Measurements from ENCODE around the gene TEX28.

TEX28 gene

GRCh38 chrX:154325541-154325940 is 30.6 kb upstream of the TEX28 start:
- no peak overlapping the region for H3K4me3 ChIP-seq (ENCODE audit: severe bottlenecking)
- no peak for DNase-seq (ENCODE audit: low spot score)
- no peak overlapping the region for H3K27ac ChIP-seq (ENCODE audit: poor library complexity, severe bottlenecking)
- H3K27me3 ChIP-seq (ENCODE audit: insufficient read depth, poor library complexity, severe bottlenecking): no peaks in the 10 kb centered on the region
- no peaks in the 10 kb centered on the region for H3K36me3 ChIP-seq (ENCODE audit: low read depth)
- no peak for ATAC-seq (ENCODE audit: low read depth)
- H3K4me1 ChIP-seq (ENCODE audit: insufficient read depth, poor library complexity, severe bottlenecking): no peaks in the 10 kb centered on the region
- no peak for TF ChIP-seq CTCF (IDR thresholded peaks at IDR 0.05; ENCODE audit: poor library complexity, severe bottlenecking)
- no peaks in the 10 kb centered on the region for H3K9me3 ChIP-seq (ENCODE audit: severe bottlenecking)

GRCh38 chrX:154323537-154323936 is 28.6 kb upstream of the TEX28 start:
- Histone ChIP-seq H3K9me3 (ENCODE audit: severe bottlenecking) (no peaks in the 10 kb centered on the region), H3K36me3 (ENCODE audit: low read depth) (no peaks in the 10 kb centered on the region), H3K27ac (ENCODE audit: poor library complexity, severe bottlenecking) (no peak overlapping the region), H3K27me3 (ENCODE audit: insufficient read depth, poor library complexity, severe bottlenecking) (no peaks in the 10 kb centered on the region), H3K4me1 (ENCODE audit: insufficient read depth, poor library complexity, severe bottlenecking) (no peaks in the 10 kb centered on the region), H3K4me3 (ENCODE audit: severe bottlenecking) (no peak overlapping the region)
- no peak for ATAC-seq (ENCODE audit: low read depth)
- no peak for DNase-seq (ENCODE audit: low spot score)
- TF ChIP-seq CTCF (IDR thresholded peaks at IDR 0.05; ENCODE audit: poor library complexity, severe bottlenecking): no peak

- Histone ChIP-seq H3K27me3 (ENCODE audit: insufficient read depth, poor library complexity, severe bottlenecking) (no peaks in the 10 kb centered on the region), H3K27ac (ENCODE audit: poor library complexity, severe bottlenecking) (no peak overlapping the region), H3K4me3 (ENCODE audit: severe bottlenecking) (no peak overlapping the region), H3K9me3 (ENCODE audit: severe bottlenecking) (no peaks in the 10 kb centered on the region), H3K4me1 (ENCODE audit: insufficient read depth, poor library complexity, severe bottlenecking) (no peaks in the 10 kb centered on the region), H3K36me3 (ENCODE audit: low read depth) (no peaks in the 10 kb centered on the region)
- TF ChIP-seq CTCF (IDR thresholded peaks at IDR 0.05; ENCODE audit: poor library complexity, severe bottlenecking): no peak
- ATAC-seq (ENCODE audit: low read depth): no peak
- DNase-seq (ENCODE audit: low spot score): no peak
These were observed 28.0 kb upstream of the TEX28 start for GRCh38 chrX:154322890-154323289.

GRCh38 chrX:154321594-154321993 is 26.7 kb upstream of the TEX28 start:
- TF ChIP-seq CTCF (IDR thresholded peaks at IDR 0.05; ENCODE audit: poor library complexity, severe bottlenecking): no peak
- H3K36me3 ChIP-seq (ENCODE audit: low read depth): no peaks in the 10 kb centered on the region
- ATAC-seq (ENCODE audit: low read depth) (no peak), DNase-seq (ENCODE audit: low spot score) (no peak)
- H3K27ac ChIP-seq (ENCODE audit: poor library complexity, severe bottlenecking): no peak overlapping the region
- H3K27me3 ChIP-seq (ENCODE audit: insufficient read depth, poor library complexity, severe bottlenecking): no peaks in the 10 kb centered on the region
- H3K4me3 ChIP-seq (ENCODE audit: severe bottlenecking): no peak overlapping the region
- H3K9me3 ChIP-seq (ENCODE audit: severe bottlenecking): no peaks in the 10 kb centered on the region
- no peaks in the 10 kb centered on the region for H3K4me1 ChIP-seq (ENCODE audit: insufficient read depth, poor library complexity, severe bottlenecking)

- H3K4me1 ChIP-seq (ENCODE audit: insufficient read depth, poor library complexity, severe bottlenecking): no peaks in the 10 kb centered on the region
- DNase-seq (ENCODE audit: low spot score) (no peak), ATAC-seq (ENCODE audit: low read depth) (no peak)
- H3K9me3 ChIP-seq (ENCODE audit: severe bottlenecking): no peaks in the 10 kb centered on the region
- no peaks in the 10 kb centered on the region for H3K27me3 ChIP-seq (ENCODE audit: insufficient read depth, poor library complexity, severe bottlenecking)
- H3K36me3 ChIP-seq (ENCODE audit: low read depth): no peaks in the 10 kb centered on the region
- no peak overlapping the region for H3K27ac ChIP-seq (ENCODE audit: poor library complexity, severe bottlenecking)
- no peak overlapping the region for H3K4me3 ChIP-seq (ENCODE audit: severe bottlenecking)
- no peak for TF ChIP-seq CTCF (IDR thresholded peaks at IDR 0.05; ENCODE audit: poor library complexity, severe bottlenecking)
These were observed 26.2 kb upstream of the TEX28 start for GRCh38 chrX:154321152-154321551.

All from RWPE2 (cell line).